D721Med (cell line): ENCODE results near the gene RPRM.

ENCODE experiments used
- DNase-seq: peaks from one replicate; pipeline ENCODE4 v3.0.0; 2011; ENCODE audit warnings: low spot score; ENCODE audit not compliant: insufficient read length
- FAIRE-seq: peaks from 2 replicates; lab custom pipeline; 2011; peaks lifted over from hg19 to GRCh38; lab: Jason Lieb, UNC
- TF ChIP-seq, protein P1 (sequence below): IDR thresholded peaks from 2 replicates; pipeline ENCODE4 v1.5.1; 2012; ENCODE audit warnings: mild to moderate bottlenecking, control low read depth; ENCODE audit not compliant: insufficient read depth; ENCODE audit errors: missing control alignments

RPRM gene

DNA sequence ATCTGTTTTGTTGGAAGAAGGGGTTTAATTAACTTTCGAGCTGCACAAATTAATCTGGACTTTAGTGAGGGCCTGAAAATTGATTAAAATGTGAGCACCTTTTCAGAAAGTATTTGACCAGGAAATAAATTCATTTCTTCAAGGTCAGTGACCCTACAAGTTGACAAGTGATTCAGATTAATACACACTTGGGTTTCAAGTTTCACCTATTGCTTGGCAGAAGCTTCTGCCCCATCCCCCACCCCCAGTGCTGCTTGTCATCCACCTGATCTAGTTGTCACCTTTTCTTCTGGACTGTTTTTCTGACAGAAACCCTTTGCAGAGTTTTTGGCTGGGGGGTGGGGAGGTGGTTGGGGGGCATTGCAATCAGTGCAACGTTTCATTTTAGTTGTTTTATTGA is 46.2 kb downstream of the RPRM start:
- DNase-seq (no peak), FAIRE-seq (no peak)
- TF ChIP-seq, protein P1, sequence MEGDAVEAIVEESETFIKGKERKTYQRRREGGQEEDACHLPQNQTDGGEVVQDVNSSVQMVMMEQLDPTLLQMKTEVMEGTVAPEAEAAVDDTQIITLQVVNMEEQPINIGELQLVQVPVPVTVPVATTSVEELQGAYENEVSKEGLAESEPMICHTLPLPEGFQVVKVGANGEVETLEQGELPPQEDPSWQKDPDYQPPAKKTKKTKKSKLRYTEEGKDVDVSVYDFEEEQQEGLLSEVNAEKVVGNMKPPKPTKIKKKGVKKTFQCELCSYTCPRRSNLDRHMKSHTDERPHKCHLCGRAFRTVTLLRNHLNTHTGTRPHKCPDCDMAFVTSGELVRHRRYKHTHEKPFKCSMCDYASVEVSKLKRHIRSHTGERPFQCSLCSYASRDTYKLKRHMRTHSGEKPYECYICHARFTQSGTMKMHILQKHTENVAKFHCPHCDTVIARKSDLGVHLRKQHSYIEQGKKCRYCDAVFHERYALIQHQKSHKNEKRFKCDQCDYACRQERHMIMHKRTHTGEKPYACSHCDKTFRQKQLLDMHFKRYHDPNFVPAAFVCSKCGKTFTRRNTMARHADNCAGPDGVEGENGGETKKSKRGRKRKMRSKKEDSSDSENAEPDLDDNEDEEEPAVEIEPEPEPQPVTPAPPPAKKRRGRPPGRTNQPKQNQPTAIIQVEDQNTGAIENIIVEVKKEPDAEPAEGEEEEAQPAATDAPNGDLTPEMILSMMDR = no peak

DNA sequence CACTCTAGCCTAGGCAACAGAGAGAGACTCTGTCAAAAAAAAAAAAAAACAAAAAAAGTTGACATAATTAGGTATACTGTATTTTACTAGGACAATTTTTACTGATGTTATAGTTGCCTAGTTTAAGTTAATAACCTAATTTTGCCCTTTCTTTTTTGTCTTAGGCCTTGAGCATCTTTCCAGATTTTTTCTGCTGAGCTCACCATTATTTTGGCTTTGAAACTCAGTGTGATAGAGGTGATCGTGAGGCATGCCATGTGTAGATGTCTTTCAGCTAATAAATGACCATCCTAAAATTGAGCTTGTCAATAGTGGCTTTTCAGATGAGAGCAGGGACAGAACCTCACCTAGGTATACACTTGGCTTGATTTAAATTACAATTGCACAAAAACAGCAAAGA is 47.4 kb downstream of the RPRM start:
- DNase-seq = no peak
- TF ChIP-seq, protein P1 = no peak
- no peak for FAIRE-seq
